Measurements from ENCODE around the gene HOXA9.
A peak's percentile ranks its signal among the peaks of the same experiment; 100 is the strongest.

HOXA9 gene

DNA sequence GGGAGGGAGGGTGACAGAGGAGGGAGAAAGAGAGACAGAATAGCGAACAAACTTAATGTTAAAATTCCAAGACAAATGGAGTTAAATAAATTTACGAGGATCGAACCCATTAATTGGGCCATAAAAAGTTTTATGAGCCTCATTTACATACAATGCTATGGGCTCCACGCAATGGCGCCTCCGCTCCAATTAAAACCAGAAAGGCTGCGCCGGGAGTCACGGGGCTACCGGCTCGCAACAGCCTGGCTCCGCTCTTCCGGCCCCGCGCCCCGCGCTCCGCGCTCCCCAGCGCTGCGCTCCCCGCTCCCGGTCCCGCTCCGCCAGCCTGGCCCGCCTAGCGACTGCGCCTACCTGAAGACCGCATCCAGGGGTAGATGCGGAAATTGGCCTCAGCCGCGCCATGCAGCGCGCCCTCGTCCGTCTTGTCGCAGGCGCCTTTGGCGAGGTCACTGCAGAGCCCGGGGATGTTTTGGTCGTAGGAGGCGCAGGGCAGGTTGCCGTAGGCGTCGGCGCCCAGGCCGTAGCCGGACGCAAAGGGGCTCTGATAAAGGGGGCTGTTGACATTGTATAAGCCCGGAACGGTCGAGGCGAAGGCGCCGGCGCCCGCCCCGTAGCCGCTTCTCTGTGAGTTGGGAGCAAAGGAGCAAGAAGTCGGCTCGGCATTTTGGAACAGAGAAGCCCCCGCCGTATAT lies 9.4 kb downstream of the HOXA9 start:
- Histone ChIP-seq H3K36me3 (no peaks in the 10 kb centered on the region), H3K27me3 (peaks cover 100% of the 10 kb centered on the region), H3K9me3 (no peaks in the 10 kb centered on the region), H3K4me3 (ENCODE audit: low read depth, low read length) (peak overlapping the region; percentile 20; the same call in 1 of the 2 replicates), H3K4me1 (no peaks in the 10 kb centered on the region)
- DNase-seq: peak; percentile 6
- TF ChIP-seq, protein P1, sequence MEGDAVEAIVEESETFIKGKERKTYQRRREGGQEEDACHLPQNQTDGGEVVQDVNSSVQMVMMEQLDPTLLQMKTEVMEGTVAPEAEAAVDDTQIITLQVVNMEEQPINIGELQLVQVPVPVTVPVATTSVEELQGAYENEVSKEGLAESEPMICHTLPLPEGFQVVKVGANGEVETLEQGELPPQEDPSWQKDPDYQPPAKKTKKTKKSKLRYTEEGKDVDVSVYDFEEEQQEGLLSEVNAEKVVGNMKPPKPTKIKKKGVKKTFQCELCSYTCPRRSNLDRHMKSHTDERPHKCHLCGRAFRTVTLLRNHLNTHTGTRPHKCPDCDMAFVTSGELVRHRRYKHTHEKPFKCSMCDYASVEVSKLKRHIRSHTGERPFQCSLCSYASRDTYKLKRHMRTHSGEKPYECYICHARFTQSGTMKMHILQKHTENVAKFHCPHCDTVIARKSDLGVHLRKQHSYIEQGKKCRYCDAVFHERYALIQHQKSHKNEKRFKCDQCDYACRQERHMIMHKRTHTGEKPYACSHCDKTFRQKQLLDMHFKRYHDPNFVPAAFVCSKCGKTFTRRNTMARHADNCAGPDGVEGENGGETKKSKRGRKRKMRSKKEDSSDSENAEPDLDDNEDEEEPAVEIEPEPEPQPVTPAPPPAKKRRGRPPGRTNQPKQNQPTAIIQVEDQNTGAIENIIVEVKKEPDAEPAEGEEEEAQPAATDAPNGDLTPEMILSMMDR (IDR thresholded peaks at IDR 0.05; ENCODE audit: low read depth, low read length): no peak

DNA sequence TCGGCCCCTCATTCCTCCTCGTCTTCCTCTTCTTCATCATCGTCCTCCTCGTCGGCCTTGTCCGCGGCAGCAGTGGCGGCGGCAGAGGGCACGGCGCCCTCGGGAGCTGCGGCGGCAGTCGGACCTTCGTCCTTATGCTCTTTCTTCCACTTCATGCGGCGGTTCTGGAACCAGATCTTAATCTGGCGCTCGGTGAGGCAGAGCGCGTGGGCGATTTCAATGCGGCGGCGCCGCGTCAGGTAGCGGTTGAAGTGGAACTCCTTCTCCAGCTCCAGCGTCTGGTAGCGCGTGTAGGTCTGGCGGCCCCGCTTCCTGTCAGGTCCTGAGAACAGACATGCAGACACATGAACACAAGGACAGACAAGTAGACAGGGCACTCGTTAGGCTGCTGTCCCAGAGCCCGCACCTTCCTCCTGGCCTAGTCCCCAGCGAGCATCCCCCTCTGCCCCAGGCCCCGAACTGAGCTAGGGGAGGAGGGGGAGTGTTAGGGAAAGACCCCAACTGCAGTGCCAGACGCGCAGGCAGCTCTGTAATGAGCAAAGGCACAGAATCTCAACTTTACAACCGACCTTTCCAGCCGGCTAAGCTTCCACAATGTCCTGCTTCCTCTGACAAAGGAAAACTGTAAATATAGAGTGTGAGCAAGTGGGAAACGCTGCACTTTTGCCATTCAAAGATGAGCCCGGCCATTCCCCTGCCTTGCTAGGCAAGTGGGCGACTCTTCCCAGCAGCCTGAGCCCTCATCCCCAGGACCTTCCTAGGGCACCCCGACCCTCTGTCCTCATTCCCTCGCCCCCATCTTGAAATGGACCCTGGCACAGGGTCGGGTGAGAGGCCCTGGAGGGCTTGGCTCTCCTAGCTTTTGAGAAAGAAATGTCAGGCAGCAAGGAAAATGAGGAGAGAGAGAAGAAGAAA lies 10.2 kb downstream of the HOXA9 start:
- TF ChIP-seq, protein P1 (IDR thresholded peaks at IDR 0.05; ENCODE audit: low read depth, low read length): no peak
- Histone ChIP-seq H3K9me3 (no peaks in the 10 kb centered on the region), H3K27me3 (peaks cover 100% of the 10 kb centered on the region), H3K4me1 (no peaks in the 10 kb centered on the region), H3K4me3 (ENCODE audit: low read depth, low read length) (no peak overlapping the region), H3K36me3 (no peaks in the 10 kb centered on the region)
- DNase-seq: peak; percentile 17

DNA sequence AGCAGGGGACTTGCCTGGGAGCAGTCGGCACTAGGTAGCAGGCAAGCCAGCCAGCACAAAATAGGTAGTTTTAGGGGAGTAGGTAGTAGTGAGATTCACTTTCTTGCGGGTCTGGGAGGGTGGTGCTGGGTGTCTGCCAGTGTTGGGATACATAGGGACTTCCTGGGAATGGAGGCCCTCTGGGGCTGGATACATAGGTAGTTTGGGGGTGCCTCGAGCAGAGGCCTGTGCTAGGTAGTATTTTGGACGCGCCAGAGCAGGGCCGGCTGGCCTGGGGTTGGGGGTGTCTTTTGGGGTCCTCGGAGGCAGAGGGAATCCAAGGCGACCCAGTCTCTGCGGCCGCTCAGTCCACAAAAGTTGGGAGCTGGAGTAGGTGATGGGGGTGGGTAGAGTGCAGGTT lies 11.0 kb downstream of the HOXA9 start:
- no peak for DNase-seq

DNA sequence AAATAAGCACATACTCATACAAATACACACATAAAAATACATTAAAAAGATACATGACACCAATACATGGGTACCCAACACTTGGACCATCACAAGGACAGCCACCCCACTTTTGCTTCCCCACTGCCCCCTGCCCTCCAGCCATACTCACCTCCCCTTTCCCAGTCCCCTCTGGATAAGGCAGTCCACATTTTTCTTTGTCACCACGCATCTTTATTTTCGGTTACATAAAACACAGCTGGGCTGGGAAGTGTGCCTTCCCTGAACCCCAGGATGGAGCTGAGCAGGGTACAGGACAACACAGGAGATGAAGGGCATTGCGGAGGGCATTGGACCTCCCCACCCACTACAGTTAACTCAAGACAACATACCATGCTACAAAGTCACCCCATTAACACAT lies 11.8 kb downstream of the HOXA9 start:
- H3K36me3 ChIP-seq: no peaks in the 10 kb centered on the region
- H3K4me3 ChIP-seq (ENCODE audit: low read depth, low read length): no peak overlapping the region
- TF ChIP-seq, protein P1 (IDR thresholded peaks at IDR 0.05; ENCODE audit: low read depth, low read length): no peak
- H3K9me3 ChIP-seq: no peaks in the 10 kb centered on the region
- no peaks in the 10 kb centered on the region for H3K4me1 ChIP-seq
- no peak for DNase-seq
- H3K27me3 ChIP-seq: peaks cover 100% of the 10 kb centered on the region

More for the DNA sequence above, 11.0 kb downstream of the HOXA9 start:
- H3K36me3 ChIP-seq: no peaks in the 10 kb centered on the region
- peaks cover 100% of the 10 kb centered on the region for H3K27me3 ChIP-seq
- TF ChIP-seq, protein P1 (IDR thresholded peaks at IDR 0.05; ENCODE audit: low read depth, low read length): no peak
- H3K4me1 ChIP-seq: no peaks in the 10 kb centered on the region
- H3K9me3 ChIP-seq: no peaks in the 10 kb centered on the region
- no peak overlapping the region for H3K4me3 ChIP-seq (ENCODE audit: low read depth, low read length)

DNA sequence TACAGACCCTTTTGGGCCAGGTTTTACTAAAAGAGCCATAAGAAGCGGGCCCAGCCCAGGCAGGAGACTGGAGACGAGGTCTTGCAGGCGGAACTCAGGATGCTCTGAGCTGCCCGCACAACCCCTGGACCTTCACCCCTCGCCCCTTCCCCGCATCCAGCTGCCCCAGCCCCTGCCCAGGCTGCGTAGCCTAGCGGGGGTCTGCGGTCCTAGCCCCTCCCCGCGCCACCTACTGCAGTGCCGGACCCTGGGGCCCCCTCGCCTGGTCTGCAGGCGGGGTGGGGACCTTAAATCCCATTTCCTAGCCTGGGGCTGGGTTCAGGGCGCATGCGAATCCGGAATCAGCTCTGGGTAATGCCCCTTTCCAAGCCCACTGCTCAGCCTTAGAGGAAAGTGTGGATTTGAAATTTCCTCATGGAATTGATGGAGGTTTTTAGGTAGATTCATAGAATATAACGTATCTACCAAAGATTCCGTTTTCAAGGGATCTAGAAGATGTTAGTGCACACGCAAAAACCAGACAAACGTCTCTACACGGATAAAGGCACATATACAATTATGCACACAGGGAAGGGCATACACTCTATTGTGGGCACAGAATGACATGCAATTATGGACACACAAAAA lies 12.4 kb downstream of the HOXA9 start:
- TF ChIP-seq, protein P1 (IDR thresholded peaks at IDR 0.05; ENCODE audit: low read depth, low read length): no peak
- DNase-seq: peak; percentile 3
- no peaks in the 10 kb centered on the region for H3K9me3 ChIP-seq
- H3K36me3 ChIP-seq: no peaks in the 10 kb centered on the region
- H3K4me3 ChIP-seq (ENCODE audit: low read depth, low read length): no peak overlapping the region
- peaks cover 100% of the 10 kb centered on the region for H3K27me3 ChIP-seq
- no peaks in the 10 kb centered on the region for H3K4me1 ChIP-seq

Data from BE2C (cell line).